ENCODE measurements around the gene OR5AU1.

The OR5AU1 gene

GRCh38 chr14:21155963-21156362, at the start of gene OR5AU1:
TSS of gene OR5AU1 (minus strand) at chr14:21156063. CDS start at chr14:21155872, 191 bp downstream.
- DNase-seq: no peak

- DNase-seq: no peak
Measured at GRCh38 chr14:21205026-21205677, 49.3 kb upstream of the OR5AU1 start.

- no peak for DNase-seq
Measured at GRCh38 chr14:21204167-21205025, 48.5 kb upstream of the OR5AU1 start.

DNA sequence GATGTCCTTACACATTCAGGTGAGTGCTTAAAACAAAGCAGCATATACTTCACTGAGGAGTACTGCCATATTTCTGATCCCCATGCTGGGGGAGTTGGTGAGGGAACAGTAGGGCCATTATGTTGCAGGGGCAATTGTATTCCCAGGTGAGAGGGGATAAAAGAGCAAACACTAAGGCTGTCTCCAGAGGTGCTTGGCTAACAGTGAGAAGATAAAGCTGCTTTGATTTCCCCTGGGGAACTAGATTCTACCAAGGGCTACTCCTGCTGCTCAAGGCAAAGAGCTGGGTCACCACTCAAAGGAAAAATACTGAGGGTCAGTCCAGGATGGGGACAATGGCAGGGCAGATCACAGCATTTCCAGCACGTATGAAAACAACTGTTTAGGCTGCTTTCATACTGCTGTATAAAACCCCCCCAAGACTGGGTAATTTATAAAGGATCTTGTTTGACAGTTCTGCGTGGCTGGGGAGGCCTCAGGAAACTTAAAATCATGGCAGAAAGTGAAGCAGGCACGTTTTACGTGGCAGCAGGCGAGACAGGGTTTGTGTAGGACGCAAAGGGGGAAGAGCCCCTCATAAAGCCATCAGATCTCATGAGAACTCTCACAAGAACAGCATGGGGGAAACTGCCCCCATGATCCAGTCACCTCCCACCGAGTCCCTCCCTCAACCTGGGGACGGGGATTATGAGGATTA, 47.8 kb upstream of the OR5AU1 start:
- DNase-seq: no peak

- no peak for DNase-seq
Measured at GRCh38 chr14:21202463-21203358, 46.8 kb upstream of the OR5AU1 start.

DNA sequence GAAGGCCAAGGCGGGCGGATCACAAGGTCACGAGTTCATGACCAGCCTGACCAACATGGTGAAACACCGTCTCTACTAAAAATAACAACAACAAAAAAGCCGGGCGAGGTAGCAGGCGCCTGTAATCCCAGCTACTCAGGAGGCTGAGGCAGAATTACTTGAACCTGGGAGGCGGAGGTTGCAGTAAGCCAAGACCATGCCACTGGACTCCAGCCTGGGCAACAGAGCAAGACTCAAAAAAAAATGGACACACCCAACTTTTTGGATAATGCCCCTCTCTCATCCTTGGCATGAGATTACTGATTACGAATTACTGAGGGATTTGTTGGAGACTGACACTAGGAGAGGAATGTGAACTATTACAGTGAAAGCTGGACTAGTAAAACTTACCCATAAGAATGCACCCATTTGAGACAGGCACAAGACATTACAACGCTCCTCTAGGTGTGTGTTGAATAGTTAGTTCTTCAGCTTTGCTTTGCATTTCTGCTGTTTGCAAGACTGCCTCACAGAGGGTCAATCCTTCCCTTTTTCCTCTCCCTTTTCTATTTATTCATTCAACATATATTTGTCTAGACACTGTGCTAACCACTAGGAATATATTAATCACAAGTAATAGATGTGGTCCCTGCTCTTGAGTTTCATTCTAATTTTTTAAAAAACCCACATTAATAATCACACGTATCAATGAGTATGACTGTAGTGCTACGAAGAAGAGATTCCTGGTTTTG, 46.0 kb upstream of the OR5AU1 start:
- DNase-seq: no peak

- no peak for DNase-seq
Measured at GRCh38 chr14:21200752-21201461, 45.0 kb upstream of the OR5AU1 start.

GRCh38 chr14:21199611-21200560, 44.0 kb upstream of the OR5AU1 start:
- DNase-seq: no peak

DNA sequence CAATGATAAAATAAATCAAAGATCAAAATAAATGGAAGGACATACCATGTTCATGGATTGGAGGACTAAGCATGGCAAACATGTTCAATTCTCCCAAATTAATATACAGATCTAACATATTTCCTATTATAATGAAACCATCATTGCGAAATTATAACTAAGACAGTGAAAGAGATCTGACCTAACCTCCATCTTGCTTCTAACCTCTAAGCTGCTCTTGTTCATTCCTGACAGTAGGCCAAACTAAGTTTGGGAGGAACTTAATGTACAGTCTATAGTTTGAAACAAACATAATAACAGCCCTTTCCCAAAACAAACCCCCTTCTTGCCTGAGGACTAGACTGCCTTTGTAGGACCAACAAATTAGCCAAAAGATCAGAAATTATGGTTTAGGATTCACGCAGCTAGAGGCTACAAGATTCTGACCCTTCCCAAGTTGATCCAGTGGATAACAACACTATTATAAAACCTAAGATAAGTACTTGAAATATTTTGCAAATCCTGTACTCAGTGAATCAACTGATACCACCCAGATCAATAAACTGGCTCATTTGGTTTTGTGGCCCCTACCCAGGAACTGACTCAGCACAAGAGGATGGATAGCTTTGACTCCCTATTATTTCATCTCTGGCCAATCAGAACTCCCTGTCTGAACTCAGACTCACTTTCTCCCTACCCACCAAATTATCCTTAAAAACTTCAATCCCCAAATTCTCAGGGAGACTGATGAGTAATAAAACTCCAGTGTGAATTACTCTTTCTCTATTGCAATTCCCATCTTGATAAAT, 41.7 kb upstream of the OR5AU1 start:
- DNase-seq: no peak

GRCh38 chr14:21194597-21194996, 38.7 kb upstream of the OR5AU1 start:
- DNase-seq: no peak

DNA sequence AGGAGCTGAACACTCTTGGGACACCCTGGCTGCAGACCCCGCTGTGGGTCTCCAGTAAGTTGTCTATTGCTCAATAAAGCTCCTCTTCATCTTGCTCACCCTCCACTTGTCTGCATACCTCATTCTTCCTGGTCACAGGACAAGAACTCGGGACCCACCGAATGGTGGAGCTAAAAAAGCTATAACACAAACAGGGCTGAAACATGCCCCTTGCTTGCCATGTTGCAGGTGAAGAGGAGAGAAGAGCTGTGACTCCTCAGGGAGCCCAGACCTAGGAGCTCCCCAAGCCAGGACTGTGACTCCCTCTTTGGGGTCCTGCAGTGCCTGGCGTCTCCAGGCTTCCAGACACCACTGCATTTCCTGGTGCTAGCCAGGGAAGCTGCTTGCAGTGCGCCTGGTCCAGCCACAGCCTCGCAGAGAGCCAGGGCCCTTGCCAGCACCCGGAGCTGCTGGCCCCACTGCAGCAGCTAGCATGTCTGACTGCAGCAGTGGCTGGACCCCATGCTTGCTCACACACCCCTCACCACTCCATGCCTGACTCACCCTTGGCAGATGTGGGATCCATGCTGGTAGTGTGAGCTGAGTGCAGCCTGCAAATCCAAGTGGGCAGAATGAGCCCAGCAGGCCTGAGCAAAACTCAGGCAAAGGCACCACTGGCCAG, 37.1 kb upstream of the OR5AU1 start:
- no peak for DNase-seq

- DNase-seq: no peak
Measured at GRCh38 chr14:21192447-21192822, 36.6 kb upstream of the OR5AU1 start.

DNA sequence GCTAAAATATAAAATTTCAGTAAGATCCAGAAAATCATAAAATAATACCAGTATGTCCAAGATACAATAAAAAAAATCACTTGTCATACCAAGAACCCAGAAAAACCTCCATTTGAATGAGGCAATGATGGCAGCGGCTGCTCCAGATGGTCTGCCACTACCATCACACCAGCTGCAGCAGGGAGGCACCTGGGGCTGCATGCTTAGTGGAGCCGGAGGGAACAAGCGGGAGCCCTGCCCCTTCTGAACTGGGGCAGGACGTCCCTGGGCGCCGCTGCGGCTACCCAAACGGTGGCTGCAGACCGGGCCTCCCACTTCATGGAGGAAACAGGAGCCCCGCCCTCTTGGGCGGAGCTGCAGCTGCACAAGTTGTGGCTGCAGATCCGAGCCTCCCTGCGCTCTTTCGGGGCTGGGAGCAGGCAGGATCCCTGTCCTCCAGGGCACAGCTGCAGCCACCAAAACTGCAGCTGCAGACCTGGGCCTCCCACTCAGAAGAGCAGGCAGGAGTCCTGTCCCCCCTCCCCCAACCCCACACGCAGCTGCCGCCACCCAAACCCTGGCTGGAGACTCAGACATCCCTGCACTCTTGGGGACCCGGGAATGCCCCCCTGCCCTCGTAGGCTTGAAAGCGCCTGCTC, 36.1 kb upstream of the OR5AU1 start:
- DNase-seq: no peak

DNA sequence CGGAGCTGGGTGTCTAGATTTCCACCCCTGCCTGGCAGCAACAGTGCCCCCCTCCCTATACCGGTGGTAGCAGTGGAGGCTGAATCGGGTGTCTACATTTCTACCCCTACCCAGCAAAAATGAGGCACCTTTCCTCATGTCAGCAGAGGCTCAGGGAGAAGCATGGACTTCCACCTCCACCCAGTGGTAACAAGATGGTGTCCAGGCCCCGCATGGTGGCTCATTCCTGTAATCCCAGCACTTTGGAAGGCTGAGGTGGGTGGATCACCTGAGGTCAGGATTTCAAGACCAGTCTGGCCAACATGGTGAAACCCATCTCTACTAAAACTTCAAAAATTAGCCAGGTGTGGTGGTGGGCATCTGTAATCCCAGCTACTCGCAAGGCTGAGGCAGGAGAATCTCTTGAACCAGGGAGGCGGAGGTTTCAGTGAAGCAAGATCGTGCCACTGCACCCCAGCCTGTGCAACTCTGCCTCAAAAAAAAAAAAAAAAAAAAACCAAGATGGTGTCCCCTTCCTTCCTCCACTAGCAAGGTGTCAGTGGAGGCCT, 35.5 kb upstream of the OR5AU1 start:
- DNase-seq: no peak

DNA sequence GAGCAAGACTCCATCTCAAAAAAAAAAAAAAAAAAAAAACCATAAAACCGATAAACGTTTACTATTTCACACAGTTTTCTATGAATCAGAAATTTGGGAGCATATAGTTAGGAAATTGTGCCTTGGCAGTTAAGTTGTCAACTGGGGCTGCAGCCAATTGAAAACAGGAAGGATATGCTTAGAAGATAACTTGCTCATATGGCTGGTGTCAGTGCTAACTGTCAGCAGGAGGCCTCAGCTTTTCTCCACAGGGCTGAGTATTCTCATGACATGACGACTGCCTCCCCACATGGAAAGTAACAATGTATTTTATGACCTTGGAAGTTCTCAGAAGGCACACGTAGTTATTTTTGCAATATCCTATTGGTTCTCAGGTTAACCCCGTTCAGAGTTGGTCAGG, 29.6 kb upstream of the OR5AU1 start:
- no peak for DNase-seq

DNA sequence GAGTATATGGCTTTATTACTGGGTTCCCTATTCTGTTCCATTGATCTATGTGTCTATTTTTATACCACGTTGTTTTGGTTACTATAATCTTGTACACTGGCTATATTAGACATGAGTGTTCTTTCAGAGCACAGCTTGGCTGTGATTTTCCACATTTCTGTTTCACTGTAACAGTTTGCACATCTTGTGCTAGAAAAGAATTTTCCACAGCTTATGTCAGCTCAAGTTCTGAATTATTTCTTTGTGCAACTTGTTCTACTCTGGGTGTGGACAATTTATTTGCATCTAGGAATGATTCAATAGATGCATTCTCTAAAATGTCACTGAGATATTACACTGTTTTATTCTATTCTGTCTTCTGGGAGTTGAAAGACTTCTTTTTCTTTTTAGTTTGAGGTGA, 28.4 kb upstream of the OR5AU1 start:
- DNase-seq: no peak

GRCh38 chr14:21182166-21182565, 26.3 kb upstream of the OR5AU1 start:
- DNase-seq: no peak

DNA sequence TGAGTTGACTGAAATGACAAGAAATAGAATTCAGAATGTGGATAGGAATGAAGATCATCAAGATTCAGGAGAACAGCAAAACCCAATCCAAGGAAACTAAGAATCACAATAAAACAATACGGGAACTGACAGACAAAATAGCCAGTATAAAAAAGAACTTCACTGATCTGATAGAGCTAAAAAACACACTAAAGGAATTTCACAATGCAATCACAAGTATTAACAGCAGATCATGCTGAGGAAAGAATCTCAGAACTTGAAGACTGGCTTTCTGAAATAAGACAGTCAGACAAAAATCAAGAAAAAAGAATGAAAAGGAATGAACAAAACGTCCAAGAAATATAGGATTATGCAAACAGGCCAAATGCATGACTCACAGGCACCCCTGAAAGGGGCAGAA, 15.3 kb upstream of the OR5AU1 start:
- no peak for DNase-seq

All from amniotic stem cell (primary cell).